ENCODE data around the gene AP5Z1. TPM values are rescaled to one million over a fixed set of nuclear protein-coding genes. Genes with fewer than 3 reads are reported as not detected.

AP5Z1 gene
- total and polyA plus RNA-seq, 2 of the 4 experiments (the other 2 are of a cell fraction): 9.7 to 38.7 TPM

DNA sequence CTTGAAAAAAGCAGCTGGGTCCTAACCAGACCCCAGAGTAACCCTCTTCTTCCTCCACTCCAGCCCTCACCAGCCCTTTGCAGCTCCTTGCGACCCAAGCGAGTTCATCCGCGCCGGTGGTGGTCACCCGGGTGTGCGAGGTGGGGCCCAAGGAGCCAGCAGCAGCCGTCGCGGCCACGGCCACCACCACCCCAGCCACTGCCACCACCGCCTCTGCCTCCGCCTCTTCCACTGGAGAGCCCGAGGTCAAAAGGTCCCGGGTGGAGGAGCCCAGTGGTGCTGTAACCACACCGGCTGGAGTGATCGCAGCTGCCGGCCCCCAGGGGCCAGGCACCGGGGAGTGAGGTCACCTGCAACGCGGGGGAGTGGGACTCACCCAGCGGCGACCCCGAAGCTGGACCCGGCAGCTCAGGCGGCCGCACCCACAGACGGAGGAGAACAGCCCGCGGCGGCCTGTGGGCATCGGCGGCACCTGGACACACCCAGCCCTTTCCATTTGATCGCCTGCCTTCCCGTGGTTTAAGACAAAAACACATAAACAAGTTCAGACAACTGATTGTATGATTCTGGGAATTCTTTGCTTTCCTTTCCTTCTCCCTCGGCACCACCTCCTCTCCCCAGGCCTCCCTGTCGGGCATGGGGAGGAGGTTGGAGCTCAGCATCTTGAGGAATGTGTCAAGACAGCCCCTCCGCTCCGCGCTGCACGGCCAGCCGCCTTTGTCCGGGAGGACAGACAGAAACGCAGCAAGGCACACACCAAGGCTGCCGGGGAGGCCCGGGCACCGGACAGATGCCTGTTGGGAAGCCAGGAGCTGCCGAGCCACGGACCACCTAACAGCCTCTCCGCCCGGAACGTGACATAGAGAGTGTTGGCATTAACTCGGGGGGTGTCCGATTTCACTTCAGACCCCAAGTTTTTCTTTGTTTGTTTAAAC, 13.0 kb upstream of the AP5Z1 start:
- 90% methylated on average over 14 of the region's 54 CpGs; no CpG with 5 or more reads in 1 of the 2 experiments for WGBS, 2 experiments (ENCODE audit: extremely low coverage in 2 of 2, insufficient read length in 1 of 2)
- H3K4ac ChIP-seq (ENCODE audit: low read depth, low read length): no peak overlapping the region
- POLR2A ChIA-PET (ENCODE audit: unreplicated experiment): no interaction called here

More for the DNA sequence above, 13.0 kb upstream of the AP5Z1 start:
- H4K91ac ChIP-seq (ENCODE audit: insufficient read depth, low read depth, low read length): no peak overlapping the region
- TSS peak; percentile 2 for BruUV-seq (replicated peaks)
- CTCF ChIA-PET: no interaction called here
- H3K79me1 ChIP-seq (ENCODE audit: low read depth in 1 of 2, low read length in 2 of 2): peaks cover 3 to 33% of the 10 kb centered on the region in 2 experiments; a peak in 3 of 4 replicates
- dilution Hi-C loops (cut with HindIII; ENCODE audit: low sequenced_read_pairs, unreplicated experiment) (no loop called here), in situ Hi-C loops (cut with MboI; ENCODE audit: low sequenced_read_pairs) (loop anchor here (25.0 kb wide), 1 partner anchor 1900 kb away; no protein-coding TSS in a partner anchor), intact Hi-C loops (cut with micrococcal nuclease) (no loop called here)
- H2BK5ac ChIP-seq (ENCODE audit: low read depth, low read length, poor library complexity, severe bottlenecking): no peak overlapping the region
- H3K14ac ChIP-seq (replicated peaks; ENCODE audit: low read depth, low read length): no peak overlapping the region
- no peak overlapping the region for H4K5ac ChIP-seq (ENCODE audit: low read depth, low read length)
- H3K27ac ChIP-seq (ENCODE audit: insufficient read depth, low read length): no peak overlapping the region
- DNase-seq (no peak), ATAC-seq (ENCODE audit: low read depth) (no peak)
- no peak overlapping the region for H4K8ac ChIP-seq (ENCODE audit: low read depth in 2 of 2, low read length in 2 of 2)
- H3K18ac ChIP-seq (ENCODE audit: low read depth, low read length): no peak overlapping the region
- H3K4me3 ChIP-seq (ENCODE audit: insufficient read depth, low read depth, low read length): no peak overlapping the region
- no peak overlapping the region for H3K4me2 ChIP-seq (ENCODE audit: low read depth, low read length)
- H3K9me3 ChIP-seq (ENCODE audit: control insufficient read depth, insufficient read depth, low read length): no peaks in the 10 kb centered on the region
- no peak overlapping the region for H2BK15ac ChIP-seq (ENCODE audit: low read depth, low read length)
- H3K23ac ChIP-seq (ENCODE audit: low read depth, low read length): no peak overlapping the region
- H3K4me1 ChIP-seq (ENCODE audit: control insufficient read depth, insufficient read depth, low read length): no peaks in the 10 kb centered on the region
- no peak overlapping the region for H2BK20ac ChIP-seq (ENCODE audit: low read depth, low read length)
- H2BK120ac ChIP-seq (ENCODE audit: low read depth, low read length): no peak overlapping the region
- H2AFZ ChIP-seq (replicated peaks; ENCODE audit: low read length, poor library complexity): no peak overlapping the region
- H3K9me1 ChIP-seq (ENCODE audit: insufficient read depth, low read length): no peaks in the 10 kb centered on the region
- no peak overlapping the region for H3K9ac ChIP-seq (ENCODE audit: low read depth, low read length)
- no peak overlapping the region for H3K56ac ChIP-seq (ENCODE audit: extremely low read depth, insufficient read depth, low read length)
- H3K27me3 ChIP-seq (ENCODE audit: control insufficient read depth, insufficient read depth, low read length): no peaks in the 10 kb centered on the region
- TF ChIP-seq, protein P1, sequence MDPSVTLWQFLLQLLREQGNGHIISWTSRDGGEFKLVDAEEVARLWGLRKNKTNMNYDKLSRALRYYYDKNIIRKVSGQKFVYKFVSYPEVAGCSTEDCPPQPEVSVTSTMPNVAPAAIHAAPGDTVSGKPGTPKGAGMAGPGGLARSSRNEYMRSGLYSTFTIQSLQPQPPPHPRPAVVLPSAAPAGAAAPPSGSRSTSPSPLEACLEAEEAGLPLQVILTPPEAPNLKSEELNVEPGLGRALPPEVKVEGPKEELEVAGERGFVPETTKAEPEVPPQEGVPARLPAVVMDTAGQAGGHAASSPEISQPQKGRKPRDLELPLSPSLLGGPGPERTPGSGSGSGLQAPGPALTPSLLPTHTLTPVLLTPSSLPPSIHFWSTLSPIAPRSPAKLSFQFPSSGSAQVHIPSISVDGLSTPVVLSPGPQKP (IDR thresholded peaks at IDR 0.05; ENCODE audit: borderline replicate concordance, low read depth, low read length): no peak
- TF ChIP-seq RCOR1 (IDR thresholded peaks at IDR 0.05; ENCODE audit: insufficient replicate concordance, low read length) (no peak), CHD1 (IDR thresholded peaks at IDR 0.05; ENCODE audit: low read depth, low read length) (no peak), FOS (IDR thresholded peaks at IDR 0.05; ENCODE audit: low read depth, low read length) (no peak), MAFK (IDR thresholded peaks at IDR 0.05; ENCODE audit: low read depth, low read length) (no peak)
- no peak overlapping the region for H2AK9ac ChIP-seq (replicated peaks; ENCODE audit: low read depth, low read length, poor library complexity)
- peaks cover 15% of the 10 kb centered on the region for H4K20me1 ChIP-seq (ENCODE audit: insufficient read depth, low read length)
- no peak overlapping the region for H2AK5ac ChIP-seq (ENCODE audit: low read depth, low read length)
- H3K36me3 ChIP-seq (ENCODE audit: control insufficient read depth, insufficient read depth, low read length): peaks cover 84% of the 10 kb centered on the region
